NCI-H345 (cell line): ENCODE measurements around the gene RHPN2.

ENCODE experiments used
- DNase-seq: peaks from one replicate; lab custom pipeline; 2025; lab: John Stamatoyannopoulos, UW

The RHPN2 gene

DNA sequence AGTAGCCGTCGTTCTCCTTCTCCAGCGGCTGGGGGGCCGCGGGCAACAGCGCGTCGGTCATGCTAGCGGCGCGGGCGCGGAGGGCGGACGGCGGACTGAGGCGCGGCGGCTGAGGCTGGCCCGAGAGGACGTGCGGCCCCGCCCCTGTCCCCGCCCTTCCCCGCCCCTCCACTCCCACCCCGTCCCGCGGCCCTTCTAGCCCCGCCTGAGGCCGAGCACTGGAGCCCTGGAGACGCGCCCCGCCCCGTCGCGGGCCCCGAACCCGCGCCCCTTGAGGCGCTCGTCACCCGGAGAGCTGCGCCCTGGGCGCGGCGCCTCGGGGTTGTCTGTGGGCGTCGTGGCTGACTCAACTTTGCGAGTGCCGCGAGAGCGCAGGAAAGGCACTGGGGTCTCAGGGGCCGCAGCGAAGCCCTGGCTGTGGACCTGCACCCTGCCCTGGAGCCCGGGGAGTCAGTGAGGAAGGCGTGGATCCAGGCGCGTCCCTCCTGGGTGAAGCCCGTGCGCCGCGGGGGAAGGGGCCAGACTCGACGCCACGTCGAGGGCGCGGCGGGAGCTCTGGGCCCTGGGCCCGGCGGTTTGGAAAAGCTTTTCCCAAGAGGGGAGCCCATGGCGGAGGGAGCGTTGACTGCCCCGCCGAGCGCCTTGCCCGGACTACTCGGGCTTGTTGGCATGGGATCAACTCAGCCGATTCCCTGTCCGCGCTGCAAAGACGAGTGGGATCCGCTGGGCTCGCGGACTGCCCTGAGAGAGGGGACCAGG is at the start of gene RHPN2:
RHPN2 (minus strand) TSS at position 97 of the 759 bp plus-strand sequence; CDS start at position 61, 36 bp downstream.
- DNase-seq, result peak; percentile 87

DNA sequence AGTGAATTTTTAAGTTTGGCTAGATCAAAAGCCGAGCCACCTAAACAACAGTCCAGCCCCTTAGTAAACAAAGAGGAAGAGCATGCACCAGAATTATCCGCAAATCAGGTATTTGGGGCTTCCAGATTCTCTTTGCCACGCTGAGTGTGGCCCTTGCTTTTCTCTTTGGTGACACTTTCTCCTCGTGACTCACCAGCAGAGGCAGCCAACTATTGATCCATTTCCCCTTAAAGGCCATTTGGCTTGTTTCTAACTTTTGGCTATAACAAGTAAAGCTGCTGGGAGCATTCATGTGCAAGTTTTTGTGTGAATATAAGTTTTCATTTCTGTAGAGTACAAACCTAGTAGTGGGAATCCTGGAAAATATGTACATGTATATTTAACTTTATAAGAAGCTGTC is 49.6 kb upstream of the RHPN2 start:
- no peak for DNase-seq

DNA sequence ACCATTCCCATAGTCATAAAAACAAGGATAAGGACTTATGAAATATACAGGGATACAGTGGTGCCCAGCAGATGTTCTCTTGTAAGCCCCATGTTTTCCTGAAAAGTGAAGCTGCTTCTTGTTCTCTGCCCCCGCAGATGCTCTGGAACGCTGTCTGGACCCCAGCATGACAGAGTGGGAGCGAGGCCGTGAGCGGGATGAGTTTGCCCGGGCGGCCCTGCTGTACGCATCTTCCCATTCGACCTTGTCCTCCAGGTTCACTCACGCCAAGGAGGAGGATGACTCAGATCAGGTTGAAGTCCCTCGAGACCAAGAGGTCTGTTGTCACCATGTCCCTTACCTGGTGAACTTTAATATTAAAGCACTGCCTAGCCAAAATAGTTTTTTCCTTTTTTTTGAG is 46.9 kb upstream of the RHPN2 start:
- no peak for DNase-seq

DNA sequence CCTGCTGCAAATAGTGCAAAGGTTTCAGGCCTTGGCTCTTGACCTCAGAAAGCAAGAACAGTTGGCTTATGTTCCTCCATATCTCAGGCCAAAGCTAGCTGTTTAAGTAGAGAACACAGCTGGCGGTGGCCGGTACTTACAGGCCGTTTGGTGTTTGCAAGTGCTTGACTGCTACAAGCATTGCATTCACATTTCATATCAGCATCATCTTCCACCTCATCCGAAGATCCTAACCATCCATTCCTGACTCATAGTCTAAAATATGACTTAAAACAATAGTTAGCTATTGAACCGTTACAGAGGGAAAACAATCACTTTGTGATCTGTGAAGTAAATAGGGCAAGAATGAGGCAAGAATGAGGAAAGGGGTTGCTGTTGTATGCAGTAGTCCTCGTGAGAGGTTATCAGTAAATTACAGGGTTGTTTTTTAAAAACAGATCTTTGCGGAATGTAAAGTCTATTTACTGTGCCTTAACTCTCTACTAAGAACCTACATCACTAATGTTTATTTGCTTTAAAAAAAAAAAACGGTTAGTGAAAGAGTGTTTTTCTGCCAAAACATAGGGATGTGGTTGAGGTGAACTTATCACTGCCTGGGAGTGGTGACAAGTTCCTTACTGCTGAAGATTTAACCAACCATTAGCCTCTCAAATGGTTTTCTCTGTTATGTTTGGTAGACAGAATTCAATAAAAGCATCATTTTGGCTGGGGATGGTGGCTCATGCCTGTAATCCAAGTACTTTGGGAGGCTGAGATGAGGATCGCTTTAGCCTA is 45.6 kb upstream of the RHPN2 start:
- no peak for DNase-seq

DNA sequence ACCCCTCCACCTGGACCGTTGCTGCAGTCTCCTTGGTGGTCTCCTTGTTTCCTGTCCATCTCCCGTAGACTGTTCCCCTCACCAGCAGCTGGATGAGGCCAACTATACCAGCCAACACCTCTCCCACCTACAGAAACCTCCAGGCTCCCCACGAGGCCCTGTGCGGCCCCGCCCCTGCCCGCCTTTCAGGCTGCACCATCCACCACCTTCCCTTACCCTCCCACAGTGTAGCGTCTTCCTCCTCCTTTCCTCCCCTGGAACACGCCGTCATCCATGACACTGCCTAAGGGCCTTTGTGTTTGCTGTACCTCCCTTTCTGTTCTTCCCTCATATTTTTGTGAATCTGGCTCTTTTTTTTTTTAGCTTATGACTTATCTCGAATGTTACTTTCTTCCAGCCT is 43.5 kb upstream of the RHPN2 start:
- no peak for DNase-seq

DNA sequence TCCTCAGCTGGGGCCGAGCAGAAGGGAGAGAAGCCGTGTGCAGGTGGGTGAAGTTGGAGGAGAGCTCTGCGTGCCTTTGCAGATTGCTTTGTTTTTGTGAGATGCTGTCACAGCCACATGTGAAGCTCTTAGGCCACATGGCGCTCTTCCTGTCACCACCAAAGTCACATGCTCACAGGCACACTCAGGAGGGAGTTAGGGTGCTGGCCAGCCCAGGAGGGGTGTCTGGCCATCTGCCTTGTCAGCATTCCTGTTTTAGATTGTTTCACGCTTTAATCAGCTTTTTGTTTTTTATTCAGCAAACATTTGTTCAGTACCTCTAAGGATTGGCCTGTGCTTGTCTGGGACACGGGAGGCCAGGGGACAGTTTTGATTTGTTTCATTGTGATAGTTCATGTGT is 38.2 kb upstream of the RHPN2 start:
- DNase-seq, result no peak

DNA sequence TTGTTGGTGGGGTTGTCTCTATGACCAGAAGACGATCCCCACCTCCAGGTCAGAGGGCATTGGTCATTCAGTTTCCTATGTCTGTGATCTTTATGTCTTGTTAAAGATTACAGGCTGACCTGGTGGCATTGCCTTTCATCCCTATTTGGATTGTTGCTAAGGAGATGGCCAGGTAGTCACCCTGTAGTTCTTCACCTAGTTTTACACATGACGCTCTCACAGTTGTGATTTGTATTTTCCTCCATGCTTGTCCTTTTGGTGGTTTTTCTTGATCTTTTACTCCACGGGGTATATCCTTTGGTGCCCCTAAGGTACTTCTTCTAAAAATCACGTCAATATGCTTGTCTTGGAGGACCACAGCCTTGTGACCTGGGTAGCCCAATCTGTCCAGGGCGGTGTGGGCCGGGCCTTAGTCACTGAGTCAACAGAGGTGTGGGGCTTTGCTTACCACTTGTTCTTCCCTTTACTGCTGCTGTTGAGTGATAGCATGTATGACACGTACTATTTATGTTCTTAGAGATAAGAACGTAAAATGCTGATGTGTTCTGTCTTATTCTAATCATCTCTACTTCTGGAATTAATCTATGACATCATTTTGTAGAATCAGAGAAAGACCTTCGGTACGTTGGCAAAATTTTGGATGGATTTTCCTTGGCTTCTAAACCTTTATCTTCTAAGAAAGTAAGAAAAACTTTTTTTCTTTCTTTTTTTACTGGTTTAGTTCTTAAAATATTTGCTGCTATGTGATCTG is 36.4 kb upstream of the RHPN2 start:
- no peak for DNase-seq

DNA sequence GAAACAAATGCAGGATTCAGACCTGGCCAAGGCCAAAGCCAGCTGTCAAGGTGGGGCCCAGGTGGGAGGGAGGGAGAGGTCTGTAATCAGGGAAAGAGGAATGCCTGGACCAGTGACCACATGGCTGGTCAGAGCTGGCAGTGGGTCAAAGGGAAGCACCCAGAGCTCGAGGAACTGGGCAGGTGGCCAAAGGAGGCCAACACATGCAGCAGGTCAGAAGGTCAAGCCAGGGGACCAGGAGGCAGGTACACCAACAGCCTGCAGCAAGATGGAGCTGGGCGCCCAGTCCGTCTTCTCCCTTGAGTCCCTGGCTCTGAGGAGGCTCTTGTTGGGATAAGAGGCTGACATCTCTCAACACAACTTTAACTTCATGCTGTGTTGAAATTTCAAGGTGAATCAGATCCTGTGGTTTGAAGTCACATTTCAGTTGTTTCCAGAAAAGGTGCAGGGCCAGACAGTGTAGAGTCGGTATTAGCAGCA is 33.4 kb upstream of the RHPN2 start:
- no peak for DNase-seq

DNA sequence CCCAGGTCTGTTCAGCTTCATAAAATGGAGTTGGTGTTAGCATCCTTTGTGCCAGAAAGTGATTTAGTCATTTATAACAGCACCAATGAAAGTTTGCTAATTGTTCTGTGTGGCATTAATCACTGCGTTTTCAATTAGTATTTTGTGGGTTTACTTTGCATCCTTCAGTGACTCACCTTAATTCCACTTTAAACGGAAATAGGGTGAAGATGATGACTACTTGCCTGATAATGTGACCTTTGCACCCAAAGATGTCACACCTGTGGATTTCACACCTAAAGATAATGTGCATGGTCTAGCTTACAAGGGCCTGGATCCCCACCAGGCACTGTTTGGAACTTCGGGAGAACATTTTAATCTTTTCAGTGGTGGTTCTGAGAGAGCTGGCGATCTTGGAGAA is 31.3 kb upstream of the RHPN2 start:
- no peak for DNase-seq

DNA sequence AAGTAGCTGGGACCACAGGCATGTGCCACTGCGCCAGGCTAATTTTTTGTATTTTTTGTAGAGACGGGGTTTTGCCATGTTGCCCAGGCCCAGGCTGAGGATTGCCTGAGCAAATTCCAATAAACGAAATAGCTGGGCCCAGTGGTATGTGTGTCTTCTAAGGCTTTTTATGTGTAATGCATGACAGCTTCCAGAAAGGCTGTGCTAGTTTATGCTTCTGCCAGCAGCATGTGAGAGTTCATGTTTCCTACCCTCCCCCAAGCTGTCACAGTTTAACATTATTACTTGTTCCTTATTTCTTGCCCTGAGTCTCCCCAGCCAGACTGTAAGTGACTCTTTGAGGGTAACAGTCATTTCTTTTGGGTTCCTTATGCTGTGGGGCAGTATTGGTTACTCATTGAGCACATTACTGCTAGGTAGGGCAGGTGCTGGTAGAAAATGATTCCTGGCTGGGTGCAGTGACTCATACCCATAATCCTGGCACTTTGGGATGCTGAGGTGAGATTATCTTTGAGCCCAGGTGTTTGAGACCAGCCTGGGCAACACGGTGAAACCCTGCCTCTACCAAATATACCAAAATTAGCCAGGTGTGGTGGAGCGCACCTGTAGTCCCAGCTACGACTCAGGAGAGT is 29.9 kb upstream of the RHPN2 start:
- no peak for DNase-seq

DNA sequence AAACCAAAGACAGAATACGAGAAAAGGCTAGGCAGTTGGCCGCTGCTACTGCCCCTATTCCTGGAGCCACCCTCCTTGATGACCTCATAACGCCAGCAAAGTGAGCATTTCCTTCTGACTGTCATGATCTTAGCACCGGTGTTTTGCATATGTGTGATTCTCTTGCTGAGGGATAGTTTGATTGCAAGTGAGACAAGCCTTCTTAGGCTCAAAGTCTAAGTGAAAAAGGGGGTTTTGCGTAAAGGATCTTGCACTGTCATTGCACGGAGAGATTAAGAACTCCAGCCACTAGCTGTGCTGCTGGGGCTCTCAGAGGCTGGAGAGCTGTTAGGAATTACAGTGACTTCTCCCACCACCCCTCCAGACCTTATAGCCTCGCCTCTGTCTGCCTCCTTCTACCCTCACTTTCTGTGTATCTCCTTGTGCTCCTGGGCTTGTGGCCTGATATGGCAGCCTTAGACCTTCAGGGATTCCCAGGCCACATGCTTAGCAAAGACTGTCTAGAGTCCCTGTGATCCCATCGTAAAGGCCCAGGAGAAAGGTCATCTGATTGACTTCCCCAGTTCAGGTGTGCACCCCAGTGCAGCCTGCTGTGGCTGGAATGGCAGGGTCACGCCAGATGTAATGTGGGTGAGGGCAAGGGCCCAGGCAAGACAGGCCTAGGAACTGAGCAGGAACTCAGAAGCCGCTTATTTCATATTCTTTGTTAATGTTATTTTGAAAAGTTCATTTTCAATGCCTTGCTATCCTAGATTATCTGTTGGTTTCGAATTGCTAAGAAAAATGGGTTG is 28.9 kb upstream of the RHPN2 start:
- no peak for DNase-seq

DNA sequence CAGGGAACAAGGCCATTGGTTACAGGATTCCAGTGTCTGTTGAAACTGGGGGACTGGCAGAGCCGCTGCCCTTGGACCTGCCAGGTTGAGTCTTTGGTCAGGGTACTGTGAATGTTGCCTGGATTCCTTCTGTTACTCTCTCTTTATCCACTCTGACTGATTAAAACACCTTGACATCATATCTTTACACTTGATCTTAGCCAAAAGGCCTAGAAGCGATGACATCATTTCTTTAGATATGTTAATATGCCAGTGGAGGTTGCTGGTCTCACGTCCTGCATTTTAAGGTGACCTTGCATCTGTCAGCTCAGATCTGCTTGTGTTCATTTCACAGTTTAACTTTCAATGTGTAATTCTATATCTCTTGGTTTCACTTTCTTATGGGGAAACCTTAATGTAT is 25.5 kb upstream of the RHPN2 start:
- no peak for DNase-seq

DNA sequence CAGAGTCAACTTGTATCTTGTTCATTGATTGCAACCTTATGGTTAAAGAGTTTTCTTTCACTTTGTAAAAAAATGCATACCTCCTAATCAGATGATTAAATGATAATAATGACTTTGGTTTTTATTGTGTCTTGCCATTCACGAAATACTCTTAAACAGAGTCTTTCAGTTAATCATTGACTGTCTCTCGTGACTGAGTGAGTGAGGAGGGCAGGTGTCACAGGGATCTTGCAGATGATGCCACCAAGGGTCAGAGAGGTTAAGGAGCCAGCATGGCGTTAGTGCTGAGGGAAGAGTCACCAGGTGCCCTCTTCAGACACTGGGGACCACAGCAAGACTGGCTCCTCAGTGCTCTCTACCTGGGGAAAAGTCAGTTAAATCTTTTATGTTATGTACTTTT is 24.3 kb upstream of the RHPN2 start:
- no peak for DNase-seq

DNA sequence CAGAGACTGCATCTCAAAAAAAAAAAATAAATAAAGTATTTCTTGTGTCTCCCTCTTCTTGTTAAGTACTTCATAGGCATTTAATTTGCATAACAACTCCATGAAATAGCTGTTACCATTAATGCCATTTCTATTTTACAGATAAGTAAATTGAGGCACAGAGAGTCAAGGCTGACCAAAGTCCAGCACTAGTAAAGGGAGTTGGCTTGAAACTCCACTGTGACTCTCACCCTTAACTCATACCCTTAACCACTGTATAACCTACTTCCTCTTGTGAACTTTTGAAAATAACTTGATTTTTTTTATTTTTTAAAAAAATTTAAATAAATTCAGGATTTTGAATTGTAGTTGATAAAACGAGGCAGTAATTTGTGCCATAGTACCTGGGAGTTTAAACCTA is 22.3 kb upstream of the RHPN2 start:
- no peak for DNase-seq

DNA sequence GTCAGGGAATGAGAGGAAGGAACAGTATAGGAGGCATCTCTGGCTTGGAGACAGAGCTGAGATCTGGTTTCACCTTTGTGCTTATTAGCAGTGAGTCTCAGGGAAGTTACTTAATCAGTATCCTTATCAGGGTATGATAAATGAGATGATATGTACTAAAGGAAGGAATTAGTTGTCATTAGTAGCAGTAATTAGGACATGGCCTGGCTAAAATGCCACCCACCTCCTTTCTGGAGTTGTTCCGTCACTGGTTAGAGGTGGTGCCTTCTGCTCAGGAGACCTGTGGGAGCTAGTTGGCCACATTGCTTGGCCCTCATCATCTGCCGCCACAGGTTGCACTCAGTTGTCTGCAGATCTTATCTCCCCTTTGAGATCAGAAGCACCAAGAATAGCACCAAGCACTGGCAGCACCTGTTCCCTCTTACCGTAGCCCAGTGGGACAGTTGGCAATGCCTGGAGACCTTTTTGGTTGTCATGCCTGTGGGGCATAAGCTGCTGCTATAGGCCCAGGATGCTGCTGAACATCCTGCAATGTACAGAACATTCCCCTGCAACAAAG is 21.0 kb upstream of the RHPN2 start:
- no peak for DNase-seq

DNA sequence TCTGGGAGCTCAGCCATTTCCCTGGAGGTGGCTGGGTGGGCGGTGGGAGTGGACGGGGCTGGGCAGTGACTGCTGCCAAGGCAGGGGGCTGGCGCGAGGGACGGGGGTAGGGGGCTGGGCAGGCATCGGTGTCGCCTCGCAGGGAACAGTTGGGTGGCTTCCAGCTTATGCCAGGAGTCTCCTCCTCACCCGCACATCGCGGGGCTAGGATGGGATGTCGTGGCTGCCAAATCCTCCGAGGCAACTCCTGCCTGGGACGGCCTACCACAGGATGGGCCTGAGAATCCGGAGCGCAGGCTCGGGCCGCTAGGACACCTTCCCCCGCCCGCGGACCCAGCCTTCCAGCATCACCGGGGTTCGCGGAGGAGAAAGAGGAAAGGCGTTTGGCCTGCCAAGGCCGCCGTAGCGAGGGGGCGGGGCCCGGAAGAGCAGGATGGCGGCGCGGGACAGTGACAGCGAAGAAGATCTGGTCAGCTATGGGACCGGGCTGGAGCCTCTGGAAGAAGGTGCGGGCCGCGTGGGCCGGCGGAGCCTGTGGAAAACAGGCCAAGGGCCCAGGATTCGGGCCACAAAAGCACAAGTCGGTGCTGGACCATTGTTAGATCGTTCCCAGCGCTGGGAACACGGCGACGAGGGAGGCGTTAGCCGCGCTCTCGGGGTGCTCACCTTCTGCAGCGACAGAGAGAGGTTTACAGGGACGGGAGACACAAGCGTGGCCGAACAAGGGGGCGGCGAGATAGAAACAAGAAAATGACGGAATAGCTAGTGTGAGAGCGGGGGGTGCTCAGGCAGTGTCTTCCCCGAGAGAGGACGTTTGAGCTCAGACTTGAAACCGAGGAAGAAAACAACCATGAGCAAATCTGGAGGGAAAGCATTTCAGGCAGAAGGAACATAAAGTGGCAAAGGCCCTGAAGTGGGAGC is 16.3 kb upstream of the RHPN2 start, which contains the start of gene GPATCH1:
GPATCH1 (plus strand) TSS at position 421 of the 921 bp plus-strand sequence; CDS start at position 434, 13 bp downstream.
- DNase-seq, result peak; percentile 96

DNA sequence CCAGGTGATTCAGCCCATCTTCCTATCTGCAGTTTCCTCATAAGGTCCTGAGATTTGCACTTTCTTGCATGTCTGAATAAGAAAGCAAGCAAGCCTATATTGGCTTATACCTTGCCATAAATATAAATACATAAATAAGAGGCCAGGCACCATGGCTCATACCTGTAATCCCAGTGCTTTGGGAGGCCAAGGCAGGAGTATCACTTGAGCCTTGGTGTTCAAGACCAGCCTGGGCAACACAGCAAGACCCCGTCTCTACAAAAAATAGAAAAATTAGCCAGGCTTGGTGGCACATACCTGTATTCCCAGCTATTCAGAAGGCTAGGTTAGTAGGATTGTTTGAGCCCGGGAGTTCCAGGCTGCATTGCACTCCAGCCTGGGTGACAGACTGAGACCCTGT is 10.8 kb upstream of the RHPN2 start:
- no peak for DNase-seq

DNA sequence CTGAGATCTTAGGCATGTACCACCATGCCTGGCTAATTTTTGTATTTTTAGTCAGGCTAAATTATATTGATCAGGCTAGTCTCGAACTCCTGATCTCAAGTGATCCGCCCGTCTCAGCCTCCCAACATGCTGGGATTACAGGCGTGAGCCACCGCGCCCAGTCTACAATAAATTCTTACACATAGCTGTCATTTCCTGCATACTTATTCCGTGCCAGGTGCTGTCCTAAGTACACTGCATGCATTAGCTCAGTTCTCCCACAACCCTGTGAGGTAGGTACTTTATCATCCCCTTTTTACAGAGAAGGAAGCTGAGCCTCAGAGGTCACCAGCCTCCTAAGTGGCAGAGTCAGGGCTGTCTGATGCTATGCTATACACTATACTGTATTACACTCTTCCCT is 7.2 kb upstream of the RHPN2 start:
- no peak for DNase-seq

DNA sequence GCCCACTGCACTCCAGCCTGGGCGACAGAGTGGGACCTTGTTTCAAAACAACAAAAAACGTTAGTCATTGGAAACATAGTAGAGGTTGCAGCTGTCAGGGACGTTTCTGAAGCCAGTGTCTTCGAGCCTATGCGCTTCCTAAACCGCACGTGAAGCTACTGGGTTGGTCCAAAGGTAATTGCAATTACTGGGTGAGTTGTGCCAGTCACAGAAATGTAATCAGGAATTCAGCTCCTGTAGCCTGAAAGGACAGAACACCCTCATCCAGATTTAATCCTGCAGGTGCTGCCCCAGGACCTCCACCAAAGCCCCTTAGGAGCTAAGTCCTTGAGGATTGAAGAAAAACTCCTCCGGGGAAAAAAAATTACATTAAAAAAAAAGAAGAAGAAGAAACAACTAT is 2.4 kb upstream of the RHPN2 start:
- no peak for DNase-seq

DNA sequence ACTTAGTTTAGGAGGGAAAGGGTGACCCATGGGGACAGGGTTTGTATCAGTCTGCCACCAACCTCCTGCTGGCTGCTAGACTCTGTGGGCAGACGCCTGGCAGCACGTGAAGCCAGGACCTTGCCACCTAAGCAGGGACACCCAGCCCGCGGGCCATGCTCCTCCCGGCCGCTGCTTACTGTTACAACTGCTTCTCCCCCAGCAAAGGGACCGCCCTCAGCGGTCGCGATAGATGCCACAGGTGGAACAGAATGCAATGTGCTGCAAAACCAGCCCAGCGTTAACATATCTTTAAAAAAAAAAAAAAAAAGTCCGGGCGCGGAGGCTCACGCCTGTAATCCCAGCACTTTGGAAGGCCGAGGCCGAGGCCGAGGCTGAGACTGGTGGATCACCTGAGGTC is 1.9 kb upstream of the RHPN2 start:
- DNase-seq, result no peak
